NCI-H1092 (cell line): Measurements from ENCODE around the gene PRLH.
"Not testable (repeated sequence)": the region's sequence is repeated elsewhere in the genome, so short reads cannot be mapped to it uniquely, and the experiment has no call there.

Experiments
- DNase-seq: peaks from one replicate; lab custom pipeline; 2025; lab: John Stamatoyannopoulos, UW

The PRLH gene

DNA sequence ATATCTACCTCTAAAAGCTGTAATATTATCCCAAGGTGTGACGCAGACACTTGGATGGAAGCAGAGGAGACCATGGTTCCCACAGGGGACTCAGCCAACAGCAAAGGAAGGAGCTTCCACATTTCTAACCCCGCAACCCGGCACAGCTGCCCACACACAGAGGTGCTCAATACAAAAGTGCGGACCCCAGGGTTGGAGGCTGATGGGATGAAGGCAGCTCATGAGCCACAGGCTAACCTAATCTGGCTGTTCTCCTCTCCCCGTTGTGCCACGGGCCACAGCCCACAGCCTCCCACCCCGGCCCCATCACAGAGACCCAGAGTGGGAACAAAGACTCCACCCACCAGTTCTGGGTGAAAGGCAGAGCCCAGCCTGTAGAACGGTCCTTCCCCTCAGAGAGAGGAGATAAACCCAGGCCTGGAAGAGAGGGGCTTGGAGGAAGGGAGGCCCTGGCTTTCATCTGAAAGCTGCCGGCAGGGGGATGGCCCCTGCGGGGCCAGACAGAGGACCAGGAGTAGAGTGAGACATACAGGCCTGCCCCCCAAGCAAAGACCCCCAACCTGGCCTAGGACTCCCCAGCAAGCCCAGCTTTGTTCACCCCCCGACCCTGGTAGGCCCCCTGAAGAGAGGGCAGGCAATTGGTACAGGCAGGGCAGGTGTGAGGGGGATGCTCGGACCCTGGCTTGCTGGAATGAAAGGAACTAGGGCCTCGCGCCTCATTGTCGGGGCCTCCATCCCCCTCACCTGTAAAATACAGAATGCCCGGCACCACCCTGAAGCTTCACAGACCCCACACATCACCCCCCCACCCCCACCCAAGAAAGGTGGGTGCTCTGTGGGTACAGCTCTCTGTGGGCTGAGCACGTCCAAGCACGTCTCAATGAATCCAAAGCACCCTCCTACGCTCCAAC is 17.3 kb downstream of the PRLH start:
- no peak for DNase-seq

DNA sequence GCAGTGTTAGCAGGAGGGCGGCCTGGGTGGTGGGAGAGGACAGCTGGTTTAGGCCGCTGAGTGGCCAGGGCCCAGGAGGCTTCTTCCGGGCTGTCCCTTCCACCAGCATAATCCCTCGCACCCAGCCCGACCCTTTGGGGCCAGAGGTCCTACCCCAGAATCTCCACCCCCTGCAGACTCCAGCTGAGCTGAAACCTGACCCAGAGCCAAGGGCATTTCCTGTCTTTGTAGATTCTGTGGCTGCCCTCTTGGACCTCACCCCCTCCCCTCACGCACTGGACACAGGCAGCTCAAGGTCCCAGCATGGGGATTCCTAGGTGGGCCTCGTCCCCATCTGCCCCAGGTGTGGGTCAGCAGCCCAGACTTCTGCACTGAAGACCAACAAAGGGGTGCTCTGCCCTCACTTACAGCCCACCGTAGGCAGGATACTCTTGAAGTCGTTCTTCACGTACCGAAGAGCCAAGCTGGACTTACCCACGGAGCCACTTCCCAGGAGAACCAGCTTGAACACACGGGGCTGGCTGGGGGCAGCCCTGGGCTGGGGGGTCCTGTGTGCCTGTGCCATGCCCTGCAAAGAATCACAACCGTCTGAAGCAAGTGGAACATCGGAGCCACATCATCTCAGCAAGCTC is 19.3 kb downstream of the PRLH start:
- no peak for DNase-seq

DNA sequence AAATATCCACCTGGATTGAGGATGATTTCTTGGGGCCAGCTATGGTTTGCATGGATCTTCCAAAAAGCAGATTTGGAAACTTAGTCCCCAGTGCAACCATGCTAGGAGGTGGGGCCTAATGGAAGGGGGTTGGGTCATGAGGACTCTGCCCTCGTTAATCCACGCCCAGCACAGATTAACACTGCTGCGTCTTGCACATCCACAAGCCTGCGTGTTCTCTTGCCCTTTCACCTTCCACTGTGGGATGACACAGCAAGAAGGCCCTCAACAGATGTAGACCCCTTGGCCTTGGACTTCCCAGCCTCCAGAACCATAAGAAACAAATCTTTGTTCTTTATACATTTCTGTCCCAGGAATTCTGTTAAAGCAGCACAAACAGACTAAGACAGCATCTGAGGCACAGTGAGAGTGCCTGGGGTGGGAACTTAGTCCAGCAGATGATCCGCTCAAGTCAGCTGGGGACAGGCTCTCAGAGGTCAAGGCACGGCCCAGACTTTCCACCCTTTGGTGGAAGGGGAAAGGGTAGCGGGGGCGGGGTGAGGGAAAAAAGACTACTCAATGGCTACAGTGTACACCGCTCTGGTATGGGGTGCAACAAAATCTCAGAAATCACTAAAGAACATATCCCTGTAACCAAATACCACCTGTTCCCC is 21.8 kb downstream of the PRLH start:
- no peak for DNase-seq

DNA sequence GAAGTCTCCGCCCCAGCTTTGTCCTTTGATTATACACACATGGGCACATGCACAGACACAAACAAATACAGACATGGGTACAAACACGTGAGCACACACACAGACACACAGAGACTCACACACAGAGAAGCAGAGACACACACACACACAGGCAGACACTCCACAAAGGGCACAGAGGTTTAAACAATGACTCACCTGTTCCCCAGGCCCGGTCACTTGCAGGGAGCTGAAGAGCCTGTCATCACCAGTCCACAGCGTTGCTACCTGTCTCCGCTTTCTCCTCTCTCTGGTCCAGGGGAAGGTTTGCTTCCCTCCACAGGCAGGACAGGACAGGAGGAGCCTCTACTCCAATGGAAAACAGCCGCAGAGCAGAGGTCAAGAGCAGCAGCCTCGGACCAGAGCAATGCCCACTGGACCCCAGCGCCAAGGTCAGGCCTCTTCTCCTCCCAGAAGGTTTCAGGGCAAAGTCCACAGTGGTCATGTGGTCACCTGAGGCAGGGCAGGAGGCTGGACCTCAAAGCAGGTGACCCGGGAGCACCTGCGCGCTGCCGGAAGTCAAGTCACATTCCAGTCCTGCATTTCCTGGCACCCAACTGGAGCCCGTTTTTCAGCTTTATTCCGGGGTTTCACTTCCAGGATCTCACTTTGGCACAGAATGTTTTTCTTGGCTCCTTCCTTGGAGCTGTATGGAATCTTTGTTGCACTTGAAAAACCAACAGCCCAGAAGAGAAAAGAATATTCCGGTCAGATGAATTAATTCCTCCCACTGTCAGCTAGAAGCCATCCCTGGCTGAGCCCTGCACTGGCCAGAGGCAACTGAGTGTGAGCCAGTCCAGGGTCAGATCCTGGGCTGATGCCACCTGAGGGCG is 24.1 kb downstream of the PRLH start, which contains the start of gene RAB17:
Gene RAB17, minus strand, starts transcription at position 463 of the 869 bp plus-strand sequence. CDS start 4,580 bp downstream, outside the sequence.
- no peak for DNase-seq

DNA sequence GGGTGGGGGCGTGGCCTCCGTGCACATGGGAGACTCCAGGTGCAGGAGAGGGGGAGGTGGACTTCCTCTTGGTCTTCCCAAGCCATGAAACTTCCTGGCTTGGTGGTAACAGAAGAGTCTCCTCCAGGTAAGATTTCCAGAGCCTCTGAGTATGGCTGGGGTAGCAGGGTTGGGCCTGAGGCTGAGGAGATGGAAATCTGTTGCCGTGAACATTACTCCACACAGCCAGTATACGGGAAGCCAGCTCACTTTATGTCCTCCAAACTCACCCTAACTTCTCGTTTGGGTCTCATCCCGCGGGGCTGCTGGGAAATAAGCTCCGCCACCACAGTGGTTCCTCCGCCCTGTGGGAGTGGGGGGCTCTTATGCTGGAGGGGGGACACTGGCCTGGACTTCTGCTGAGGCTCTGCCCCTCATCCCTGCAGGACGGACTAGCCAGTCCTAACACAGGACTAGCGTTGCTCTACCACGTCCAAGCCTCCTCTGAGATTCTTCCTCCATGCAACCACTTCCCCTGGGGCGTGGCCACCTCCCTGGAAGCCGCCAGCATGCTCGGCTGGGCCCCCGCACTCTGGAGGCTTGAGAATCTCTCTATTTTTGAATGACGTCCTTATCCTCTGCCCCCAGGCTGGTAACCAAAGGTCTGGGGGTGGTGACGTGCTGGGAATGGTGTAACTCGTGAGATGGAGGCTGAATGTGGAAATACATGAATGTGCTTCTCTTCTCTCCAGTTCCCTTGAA is 24.9 kb downstream of the PRLH start:
- no peak for DNase-seq

DNA sequence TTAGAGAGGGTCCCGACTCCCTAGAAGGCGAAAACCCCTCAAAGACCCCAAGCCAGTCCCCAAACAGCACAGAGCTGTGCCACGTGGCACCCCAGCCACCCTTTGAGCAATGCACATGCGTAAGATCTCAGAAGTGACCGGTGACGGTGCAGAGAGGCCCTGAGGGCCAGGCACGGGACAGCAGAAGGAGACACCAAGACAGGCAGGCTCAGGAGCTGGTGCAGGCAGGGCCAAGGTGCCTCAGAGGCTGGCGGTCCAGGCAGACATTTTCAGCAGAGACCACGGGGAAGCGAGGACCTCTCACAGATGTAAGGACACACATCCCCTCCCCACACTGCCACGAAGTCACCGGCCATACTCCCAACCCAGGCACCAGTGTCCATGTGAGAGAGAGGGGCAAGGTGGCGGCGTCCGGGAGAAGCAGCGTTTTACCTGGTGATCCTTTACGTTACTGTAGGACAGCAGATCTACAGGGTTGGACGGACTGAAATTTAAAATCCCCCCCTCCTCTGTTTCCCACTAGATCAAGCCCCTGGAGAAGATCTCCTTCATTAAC is 26.1 kb downstream of the PRLH start:
- DNase-seq, result no peak

DNA sequence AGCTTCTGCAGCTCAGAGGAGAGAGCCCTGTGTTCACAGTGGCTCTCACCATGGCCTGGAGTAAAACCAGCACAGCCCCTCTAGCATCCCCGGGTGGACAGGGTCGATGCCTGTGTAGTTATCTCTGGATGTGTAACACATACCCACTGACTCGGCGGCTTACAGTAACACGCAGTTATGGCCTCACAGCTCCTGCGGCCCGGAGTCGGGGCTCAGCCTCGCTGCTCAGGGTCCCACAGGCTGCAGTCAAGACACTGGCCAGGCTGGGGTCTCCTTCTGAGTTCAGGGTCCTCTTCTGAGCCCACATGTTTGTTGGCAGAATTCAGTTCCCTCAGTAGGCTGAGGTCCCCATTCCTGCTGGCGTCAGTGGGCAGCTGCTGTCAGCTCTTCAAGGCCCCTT is 26.7 kb downstream of the PRLH start:
- DNase-seq, result no peak

DNA sequence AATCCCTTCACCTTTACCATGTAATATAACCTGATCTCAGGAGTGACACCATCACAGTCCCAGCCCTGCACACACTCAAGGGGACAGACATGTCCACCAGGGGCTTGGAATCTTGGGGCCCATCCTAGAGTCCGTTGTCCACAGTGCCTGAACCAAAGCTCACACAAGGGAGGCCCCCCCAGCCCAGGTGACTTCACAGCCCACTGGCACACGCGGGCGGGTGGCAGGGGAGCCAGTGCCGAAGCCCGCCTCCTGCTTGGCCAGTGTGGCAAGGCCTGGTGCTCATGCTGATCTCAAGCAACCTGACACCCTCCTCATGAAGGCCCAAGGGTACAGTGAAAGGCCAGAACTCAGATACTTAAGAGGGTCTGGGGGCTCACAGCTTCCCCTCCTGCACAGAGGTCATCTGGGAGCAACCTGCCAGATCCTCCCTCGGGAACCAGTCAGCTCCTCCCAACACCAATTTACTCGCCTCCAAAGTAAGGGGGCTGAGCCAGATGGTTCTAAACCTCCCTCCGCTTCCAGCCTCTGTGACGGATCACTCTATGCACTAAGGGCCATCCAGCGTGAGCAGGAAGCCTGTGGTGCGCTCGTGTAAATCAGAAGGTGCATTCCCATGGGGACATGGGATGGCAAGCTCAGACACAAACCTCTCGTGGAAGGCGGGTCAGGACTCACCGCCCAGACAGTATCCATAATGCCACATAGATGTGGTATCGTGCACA is 27.4 kb downstream of the PRLH start:
- DNase-seq, result no peak

DNA sequence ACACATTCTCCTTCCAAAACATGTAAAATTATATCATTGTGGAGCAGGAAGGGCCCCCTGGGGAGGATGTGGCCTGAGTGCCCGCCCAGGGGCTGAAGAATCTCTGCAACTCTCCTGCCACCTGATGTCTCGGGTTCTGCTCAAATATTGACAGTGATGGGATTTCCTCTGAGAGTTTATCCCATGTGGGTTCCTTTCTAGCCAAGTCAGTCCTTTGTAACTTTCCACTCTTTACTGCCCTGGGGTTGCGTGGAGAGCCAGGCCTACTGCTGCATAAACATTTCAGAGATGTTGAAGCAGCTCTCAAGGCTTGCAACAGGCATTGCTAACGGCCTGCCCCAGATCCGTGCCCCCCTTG is 28.1 kb downstream of the PRLH start:
- no peak for DNase-seq

DNA sequence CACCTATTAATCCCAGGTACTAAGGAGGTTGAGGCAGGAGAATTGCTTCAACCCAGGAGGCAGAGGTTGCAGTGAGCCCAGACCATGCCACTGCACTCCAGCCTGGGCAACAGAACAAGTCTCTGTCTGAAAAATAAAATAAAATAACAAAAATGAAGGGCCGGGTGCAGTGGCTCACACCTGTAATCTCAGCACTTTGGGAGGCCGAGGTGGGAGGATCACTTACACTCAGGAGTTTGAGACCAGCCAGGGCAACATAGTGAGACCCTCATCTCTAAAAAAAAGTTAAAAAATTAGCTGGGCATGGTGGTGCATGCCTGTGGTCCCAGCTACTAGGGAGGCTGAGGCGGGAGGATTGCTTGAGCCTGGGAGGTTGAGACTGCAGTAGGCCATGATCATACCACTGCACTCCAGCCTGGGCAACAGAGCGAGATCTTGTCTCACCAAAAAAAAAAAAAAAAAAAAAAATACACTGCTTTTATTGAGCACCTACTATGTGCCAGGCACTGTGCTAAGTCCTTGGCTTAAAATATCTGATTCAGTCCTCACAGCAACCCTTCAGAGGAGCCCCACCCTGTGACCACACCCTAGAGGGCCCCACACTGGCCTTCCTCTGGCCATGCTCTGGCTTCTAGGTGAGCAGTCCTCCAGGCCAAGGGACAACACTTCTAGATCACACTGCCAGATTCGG is 29.6 kb downstream of the PRLH start:
- not testable (repeated sequence) for DNase-seq

DNA sequence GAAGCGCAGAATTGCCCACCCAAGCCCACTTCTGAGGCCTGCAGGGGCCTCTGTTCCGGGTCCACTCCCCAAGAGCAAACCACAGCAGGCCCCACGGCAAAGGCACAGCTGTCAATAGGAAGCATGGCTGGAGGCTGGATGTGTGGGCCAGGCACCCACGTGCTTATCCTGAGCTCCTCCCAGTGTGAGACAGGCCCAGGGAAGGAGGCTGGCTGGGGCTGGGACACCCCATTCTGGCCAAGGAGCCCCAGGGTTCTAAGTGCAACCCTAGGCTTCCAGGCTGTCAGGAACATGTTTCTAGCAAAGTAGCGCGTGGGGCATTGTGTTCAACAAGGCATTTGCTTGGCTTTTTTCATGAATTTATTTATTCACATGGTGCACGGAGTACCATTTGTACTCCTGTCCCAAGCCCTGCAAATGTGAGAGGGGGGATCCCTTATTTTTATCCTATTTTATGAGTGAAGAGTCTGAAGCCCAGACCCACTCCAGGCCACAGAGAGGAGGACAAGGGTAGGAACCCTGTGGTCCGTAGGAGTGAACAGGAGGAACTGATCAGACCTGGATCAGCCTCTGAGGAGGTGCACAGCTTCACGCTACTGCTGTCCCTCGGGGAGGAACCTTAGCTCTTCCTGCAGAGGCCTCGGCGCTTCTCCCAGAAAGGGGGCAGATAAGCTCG is 30.3 kb downstream of the PRLH start:
- no peak for DNase-seq

DNA sequence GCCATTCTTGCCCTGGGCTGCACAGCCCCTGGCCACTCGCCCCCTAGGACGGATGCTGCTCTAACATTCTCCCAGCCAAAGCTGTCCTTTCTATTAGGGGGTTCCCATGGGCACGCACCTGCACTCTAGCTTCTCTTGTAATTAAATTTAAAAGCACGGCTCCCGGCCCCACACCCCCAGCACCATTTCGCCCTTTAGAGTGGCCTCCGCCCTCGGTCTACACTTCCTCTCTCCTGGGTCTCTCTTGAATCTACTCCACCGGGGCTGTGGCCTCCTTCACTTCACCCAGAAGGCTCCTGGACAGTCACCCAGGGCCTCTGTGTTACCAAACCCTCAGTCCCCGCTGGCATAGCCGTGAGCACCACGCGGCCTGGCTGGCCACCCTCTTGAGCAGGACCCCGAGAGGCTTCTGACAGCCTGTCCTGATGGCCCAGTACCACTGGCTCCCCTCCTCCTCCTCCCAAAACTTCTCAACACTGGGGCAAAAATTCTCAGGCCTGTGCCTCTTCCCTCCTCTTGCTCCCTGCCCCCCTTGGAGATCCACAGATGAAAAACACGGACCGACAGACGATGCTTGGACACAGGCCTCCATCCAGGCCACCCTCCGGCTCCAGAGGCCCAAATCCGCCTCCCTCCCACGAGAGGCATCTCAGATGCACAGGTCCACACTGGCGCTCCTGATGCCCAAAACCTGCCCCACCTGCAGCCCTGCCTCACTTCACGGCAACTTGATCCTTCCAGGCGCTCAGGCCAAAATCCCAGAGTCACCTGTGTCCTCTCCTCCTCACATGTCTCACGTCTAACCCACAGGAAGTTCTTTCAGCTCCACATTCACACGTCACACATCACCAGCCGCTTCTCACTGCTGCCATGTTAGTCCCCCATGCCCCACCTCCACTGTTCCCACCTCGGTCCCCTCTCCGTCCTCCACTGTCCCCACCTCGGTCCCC is 31.1 kb downstream of the PRLH start:
- no peak for DNase-seq

DNA sequence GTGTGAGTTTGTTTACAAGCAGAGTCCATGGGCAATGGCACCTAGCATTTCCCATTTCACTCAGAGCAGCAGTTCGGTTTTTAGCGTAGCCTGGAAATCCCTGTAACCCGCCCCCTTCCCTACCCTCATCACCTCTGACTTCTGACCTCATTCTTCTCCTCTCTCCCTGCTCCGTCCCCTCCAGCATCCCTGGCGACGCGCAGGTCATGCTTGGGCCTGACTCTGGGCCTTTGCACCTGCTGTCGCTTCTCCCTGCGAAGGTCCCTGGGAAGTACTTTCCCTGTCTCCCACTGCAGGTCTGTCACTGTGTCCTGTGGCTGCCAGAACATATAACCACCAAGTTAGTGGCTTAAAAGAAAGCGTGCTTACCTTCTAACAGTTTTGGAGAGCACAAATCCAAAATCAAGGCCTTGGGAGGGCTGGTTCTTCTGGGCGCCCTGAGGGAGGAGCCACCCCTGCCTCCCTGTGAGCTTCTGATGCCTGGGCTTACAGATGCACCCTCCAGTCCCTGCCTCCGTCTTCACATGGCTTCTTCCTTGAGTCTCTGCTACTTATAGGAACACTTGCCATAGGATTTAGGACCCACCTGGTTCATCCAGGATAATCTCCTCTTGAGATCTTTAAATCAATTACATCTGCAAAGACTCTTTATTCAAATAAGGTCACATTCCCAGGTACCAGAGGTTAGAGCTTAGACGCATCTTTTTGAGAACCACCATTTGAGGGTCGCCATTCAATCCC is 32.3 kb downstream of the PRLH start:
- DNase-seq, result no peak

DNA sequence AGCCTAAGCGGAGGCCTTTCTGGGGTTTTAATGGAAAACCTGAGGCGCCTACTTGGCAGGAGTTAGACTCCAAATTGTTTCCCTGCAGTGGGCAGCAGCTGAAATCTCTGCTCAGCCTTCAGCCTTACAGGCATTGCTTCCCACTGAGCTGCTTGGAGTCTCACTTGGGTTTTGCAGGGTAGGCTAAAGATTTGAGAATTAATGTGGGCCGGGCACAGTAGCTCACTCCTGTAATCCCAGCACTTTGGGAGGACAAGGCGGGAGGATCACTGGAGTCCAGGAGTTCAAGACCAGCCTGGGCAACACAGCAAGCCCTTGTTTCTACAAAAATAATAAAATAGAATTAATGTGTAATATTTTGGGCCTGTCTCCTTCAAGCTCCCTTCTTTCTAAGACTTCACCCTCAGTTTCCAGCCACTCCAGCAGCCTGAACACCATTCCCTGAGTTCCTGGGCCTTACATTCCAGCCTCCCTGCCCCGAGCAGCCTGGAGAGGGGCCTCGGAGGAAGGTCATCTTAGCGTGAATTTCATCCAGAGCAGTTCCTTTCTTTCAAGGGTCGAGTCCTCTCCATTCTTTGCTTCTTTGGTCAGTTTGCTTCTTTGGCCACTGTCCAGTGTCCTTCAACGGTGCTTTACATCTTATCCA is 33.2 kb downstream of the PRLH start:
- DNase-seq, result no peak

DNA sequence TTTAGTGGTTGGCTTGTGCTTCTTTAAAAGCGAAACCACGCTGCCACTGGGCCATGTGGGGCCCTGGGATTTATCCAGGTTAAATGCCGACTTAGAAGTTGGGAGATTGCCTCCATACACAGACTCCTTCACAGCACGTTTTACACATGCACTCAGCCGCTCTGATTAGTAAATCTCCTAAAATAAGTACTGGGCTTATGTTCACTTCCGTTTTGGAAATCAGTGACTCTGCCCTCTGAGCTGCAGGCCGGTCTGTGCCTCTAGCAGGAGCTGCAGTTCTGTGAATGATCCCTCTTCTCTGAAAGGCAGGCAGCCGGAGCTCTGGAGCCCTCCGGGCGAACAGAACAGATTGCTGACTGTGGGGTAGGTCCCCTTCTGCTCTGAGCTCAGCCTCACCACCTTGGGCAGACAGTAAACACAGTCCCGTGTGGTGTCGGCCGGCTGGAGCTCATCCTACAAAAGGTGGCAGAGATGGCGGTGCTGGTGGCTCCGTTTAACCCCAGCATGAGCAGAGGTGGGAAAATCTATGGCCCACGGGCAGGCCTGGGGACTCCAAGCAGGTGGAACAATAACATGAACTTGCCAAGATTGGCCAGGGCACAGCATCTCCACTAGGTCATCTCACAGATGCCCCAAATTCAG is 34.0 kb downstream of the PRLH start:
- no peak for DNase-seq

DNA sequence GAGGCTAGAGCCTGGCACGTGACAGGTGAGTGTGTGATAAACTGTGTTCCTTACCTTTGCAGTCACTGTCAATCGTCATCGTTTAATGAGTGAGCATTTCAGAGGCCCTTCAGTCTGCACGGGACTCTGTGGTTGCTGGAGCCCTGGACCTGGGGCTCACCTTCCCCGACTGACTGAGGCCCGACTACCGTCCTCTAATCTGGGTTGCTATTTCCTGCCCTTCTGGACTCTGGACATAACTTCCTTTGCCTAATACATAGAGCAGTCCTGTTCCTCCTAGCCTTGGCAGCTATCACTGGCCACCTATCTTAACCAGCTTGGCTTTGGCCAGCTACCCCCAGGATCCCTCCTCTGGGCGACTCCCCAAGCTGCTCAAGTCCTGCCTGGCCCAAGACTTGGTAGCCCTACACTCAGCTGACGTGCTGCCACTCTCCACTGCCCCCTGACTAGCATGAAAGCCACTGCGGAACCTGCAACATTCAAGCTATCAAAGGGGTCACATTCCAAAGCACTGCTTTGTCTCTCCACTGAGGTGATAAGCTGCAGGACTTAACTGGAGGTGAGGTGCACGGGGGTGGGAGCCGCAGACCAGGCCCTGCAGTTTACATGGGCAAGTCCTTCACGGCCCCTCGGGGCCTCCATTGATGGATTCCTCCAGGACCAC is 35.2 kb downstream of the PRLH start:
- DNase-seq, result no peak
